ENCODE measurements around the gene VAMP4. TPM values are rescaled to one million over a fixed set of nuclear protein-coding genes. Genes with fewer than 3 reads are reported as not detected.

The VAMP4 gene
- polyA plus RNA-seq, 1 donor from 2014 or later, result 28.0 TPM

DNA sequence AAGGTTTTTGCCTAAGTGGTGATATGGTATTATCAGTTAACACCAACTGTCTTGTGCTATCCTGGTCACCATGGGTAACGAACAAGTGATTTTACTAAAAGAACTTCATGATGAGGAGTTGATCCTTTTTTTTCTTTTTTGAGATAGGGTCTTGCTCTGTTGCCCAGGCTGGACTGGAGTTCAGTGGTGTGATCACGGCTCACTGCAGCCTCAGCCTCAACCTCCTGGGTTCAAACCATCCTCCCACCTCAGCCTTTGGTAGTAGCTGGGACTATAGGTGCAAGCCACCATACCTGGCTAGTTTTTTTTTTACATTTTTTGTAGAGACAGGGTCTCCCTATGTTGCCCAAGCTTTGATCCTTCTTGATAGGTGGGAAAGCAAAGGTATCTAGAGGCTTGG, 44.7 kb upstream of the VAMP4 start:
- TF ChIP-seq, protein P1, sequence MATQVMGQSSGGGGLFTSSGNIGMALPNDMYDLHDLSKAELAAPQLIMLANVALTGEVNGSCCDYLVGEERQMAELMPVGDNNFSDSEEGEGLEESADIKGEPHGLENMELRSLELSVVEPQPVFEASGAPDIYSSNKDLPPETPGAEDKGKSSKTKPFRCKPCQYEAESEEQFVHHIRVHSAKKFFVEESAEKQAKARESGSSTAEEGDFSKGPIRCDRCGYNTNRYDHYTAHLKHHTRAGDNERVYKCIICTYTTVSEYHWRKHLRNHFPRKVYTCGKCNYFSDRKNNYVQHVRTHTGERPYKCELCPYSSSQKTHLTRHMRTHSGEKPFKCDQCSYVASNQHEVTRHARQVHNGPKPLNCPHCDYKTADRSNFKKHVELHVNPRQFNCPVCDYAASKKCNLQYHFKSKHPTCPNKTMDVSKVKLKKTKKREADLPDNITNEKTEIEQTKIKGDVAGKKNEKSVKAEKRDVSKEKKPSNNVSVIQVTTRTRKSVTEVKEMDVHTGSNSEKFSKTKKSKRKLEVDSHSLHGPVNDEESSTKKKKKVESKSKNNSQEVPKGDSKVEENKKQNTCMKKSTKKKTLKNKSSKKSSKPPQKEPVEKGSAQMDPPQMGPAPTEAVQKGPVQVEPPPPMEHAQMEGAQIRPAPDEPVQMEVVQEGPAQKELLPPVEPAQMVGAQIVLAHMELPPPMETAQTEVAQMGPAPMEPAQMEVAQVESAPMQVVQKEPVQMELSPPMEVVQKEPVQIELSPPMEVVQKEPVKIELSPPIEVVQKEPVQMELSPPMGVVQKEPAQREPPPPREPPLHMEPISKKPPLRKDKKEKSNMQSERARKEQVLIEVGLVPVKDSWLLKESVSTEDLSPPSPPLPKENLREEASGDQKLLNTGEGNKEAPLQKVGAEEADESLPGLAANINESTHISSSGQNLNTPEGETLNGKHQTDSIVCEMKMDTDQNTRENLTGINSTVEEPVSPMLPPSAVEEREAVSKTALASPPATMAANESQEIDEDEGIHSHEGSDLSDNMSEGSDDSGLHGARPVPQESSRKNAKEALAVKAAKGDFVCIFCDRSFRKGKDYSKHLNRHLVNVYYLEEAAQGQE (IDR thresholded peaks at IDR 0.05; ENCODE audit: borderline replicate concordance), result no peak
- TF ChIP-seq SMC3 (conservative IDR thresholded peaks at IDR 0.05; ENCODE audit: poor library complexity), result no peak
- TF ChIP-seq RAD21 (conservative IDR thresholded peaks at IDR 0.05), result no peak
- TF ChIP-seq, protein P2, sequence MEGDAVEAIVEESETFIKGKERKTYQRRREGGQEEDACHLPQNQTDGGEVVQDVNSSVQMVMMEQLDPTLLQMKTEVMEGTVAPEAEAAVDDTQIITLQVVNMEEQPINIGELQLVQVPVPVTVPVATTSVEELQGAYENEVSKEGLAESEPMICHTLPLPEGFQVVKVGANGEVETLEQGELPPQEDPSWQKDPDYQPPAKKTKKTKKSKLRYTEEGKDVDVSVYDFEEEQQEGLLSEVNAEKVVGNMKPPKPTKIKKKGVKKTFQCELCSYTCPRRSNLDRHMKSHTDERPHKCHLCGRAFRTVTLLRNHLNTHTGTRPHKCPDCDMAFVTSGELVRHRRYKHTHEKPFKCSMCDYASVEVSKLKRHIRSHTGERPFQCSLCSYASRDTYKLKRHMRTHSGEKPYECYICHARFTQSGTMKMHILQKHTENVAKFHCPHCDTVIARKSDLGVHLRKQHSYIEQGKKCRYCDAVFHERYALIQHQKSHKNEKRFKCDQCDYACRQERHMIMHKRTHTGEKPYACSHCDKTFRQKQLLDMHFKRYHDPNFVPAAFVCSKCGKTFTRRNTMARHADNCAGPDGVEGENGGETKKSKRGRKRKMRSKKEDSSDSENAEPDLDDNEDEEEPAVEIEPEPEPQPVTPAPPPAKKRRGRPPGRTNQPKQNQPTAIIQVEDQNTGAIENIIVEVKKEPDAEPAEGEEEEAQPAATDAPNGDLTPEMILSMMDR (IDR thresholded peaks at IDR 0.05; ENCODE audit: poor library complexity, severe bottlenecking), result no peak
- no peak for TF ChIP-seq MXI1 (conservative IDR thresholded peaks at IDR 0.05; ENCODE audit: poor library complexity, severe bottlenecking)
- no peak for TF ChIP-seq TAF1 (IDR thresholded peaks at IDR 0.05; ENCODE audit: low read depth)
- TF ChIP-seq POLR2AphosphoS5 (IDR thresholded peaks at IDR 0.05), result no peak
- no peak for TF ChIP-seq EZH2 (IDR thresholded peaks at IDR 0.05; ENCODE audit: borderline replicate concordance, insufficient read depth, low read length, poor library complexity, severe bottlenecking)
- H3K27ac ChIP-seq (ENCODE audit: low read length), result no peak overlapping the region
- H3K36me3 ChIP-seq (ENCODE audit: insufficient read depth, low read length), result peaks cover 9% of the 10 kb centered on the region
- no peaks in the 10 kb centered on the region for H3K27me3 ChIP-seq (ENCODE audit: insufficient read depth, low read depth, low read length)
- H3F3A ChIP-seq (ENCODE audit: insufficient read depth, low read length, poor library complexity, severe bottlenecking), result no peaks in the 10 kb centered on the region
- no peak overlapping the region for H3K4me2 ChIP-seq (ENCODE audit: low read length)
- no peaks in the 10 kb centered on the region for H3K9me3 ChIP-seq (ENCODE audit: low read length)
- H3K9me2 ChIP-seq (ENCODE audit: insufficient read depth, low read length), result no peaks in the 10 kb centered on the region
- peaks cover 20% of the 10 kb centered on the region for H3K79me2 ChIP-seq (replicated peaks; ENCODE audit: insufficient read depth, low read length)
- H4K20me1 ChIP-seq (ENCODE audit: insufficient read depth), result no peaks in the 10 kb centered on the region
- H2AFZ ChIP-seq (ENCODE audit: low read depth, low read length), result no peak overlapping the region
- H3K4me3 ChIP-seq (ENCODE audit: low read length), result no peak overlapping the region
- no peak overlapping the region for H3K9ac ChIP-seq (ENCODE audit: low read length)

DNA sequence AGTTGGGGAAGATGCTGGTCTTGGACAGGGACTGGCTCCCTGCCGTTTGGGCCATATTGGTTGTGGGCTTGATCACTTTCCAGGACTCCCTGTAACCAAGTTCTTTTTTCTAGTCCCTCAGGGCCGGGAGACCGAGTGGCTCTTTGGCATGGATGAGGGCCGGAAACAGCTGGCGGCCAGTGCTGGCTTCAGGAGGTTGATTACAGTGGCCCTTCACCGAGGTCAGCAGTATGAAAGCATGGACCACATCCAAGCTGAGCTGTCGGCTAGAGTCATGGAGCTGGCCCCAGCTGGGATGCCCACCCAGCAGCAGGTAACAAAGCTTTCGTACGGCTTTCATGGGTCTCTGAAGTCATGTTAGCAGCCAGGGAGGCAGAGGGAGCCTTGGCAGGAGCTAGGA, 43.9 kb upstream of the VAMP4 start:
- Histone ChIP-seq H4K20me1 (ENCODE audit: insufficient read depth) (no peaks in the 10 kb centered on the region), H2AFZ (ENCODE audit: low read depth, low read length) (no peak overlapping the region), H3K4me2 (ENCODE audit: low read length) (no peak overlapping the region), H3K9me2 (ENCODE audit: insufficient read depth, low read length) (no peaks in the 10 kb centered on the region), H3K4me3 (ENCODE audit: low read length) (no peak overlapping the region), H3K79me2 (replicated peaks; ENCODE audit: insufficient read depth, low read length) (peaks cover 20% of the 10 kb centered on the region), H3K27me3 (ENCODE audit: insufficient read depth, low read depth, low read length) (no peaks in the 10 kb centered on the region), H3F3A (ENCODE audit: insufficient read depth, low read length, poor library complexity, severe bottlenecking) (no peaks in the 10 kb centered on the region), H3K27ac (ENCODE audit: low read length) (no peak overlapping the region), H3K9ac (ENCODE audit: low read length) (no peak overlapping the region), H3K36me3 (ENCODE audit: insufficient read depth, low read length) (peaks cover 9% of the 10 kb centered on the region), H3K9me3 (ENCODE audit: low read length) (no peaks in the 10 kb centered on the region)
- TF ChIP-seq, protein P1 (IDR thresholded peaks at IDR 0.05; ENCODE audit: borderline replicate concordance), result no peak
- TF ChIP-seq EZH2 (IDR thresholded peaks at IDR 0.05; ENCODE audit: borderline replicate concordance, insufficient read depth, low read length, poor library complexity, severe bottlenecking), result no peak
- TF ChIP-seq TAF1 (IDR thresholded peaks at IDR 0.05; ENCODE audit: low read depth), result no peak
- no peak for TF ChIP-seq SMC3 (conservative IDR thresholded peaks at IDR 0.05; ENCODE audit: poor library complexity)
- TF ChIP-seq RAD21 (conservative IDR thresholded peaks at IDR 0.05), result no peak
- no peak for TF ChIP-seq EP300 (conservative IDR thresholded peaks at IDR 0.05; ENCODE audit: poor library complexity, severe bottlenecking)
- TF ChIP-seq, protein P2 (IDR thresholded peaks at IDR 0.05; ENCODE audit: poor library complexity, severe bottlenecking), result no peak
- no peak for TF ChIP-seq MXI1 (conservative IDR thresholded peaks at IDR 0.05; ENCODE audit: poor library complexity, severe bottlenecking)
- TF ChIP-seq POLR2AphosphoS5 (IDR thresholded peaks at IDR 0.05), result no peak
